Stimulated activated CD8-positive, alpha-beta memory T cell treated with anti-CD3 and anti-CD28 coated beads, Interleukin-15, amount 100 ng/mL, for 4 hours (primary cell): ENCODE results near the gene KRTAP13-2.

Experiments used
- DNase-seq, 2 donors: peaks; one replicate each; pipeline ENCODE4 v3.0.0-alpha.2; 2020; ENCODE audit warnings: low read depth in 2 of 2

KRTAP13-2 gene

GRCh38 chr21:30326390-30326789 lies 45.7 kb downstream of the KRTAP13-2 start:
- no peak for DNase-seq
